Type B pancreatic cell (in vitro differentiated cells): ENCODE results near the gene CERS4. TPM values are rescaled to one million over a fixed set of nuclear protein-coding genes. Genes with fewer than 3 reads are reported as not detected.

ENCODE experiments used
- DNase-seq: peaks from one replicate; pipeline ENCODE4 v3.0.0; 2021; ENCODE audit warnings: mixed read lengths; ENCODE audit not compliant: unreplicated experiment; ENCODE audit errors: extremely low spot score
- H3K27ac Mint-ChIP-seq: 2 replicates; pipeline ENCODE4 v1.8.0; 2021; ENCODE audit warnings: mild to moderate bottlenecking, mixed read lengths
- H3K27me3 Mint-ChIP-seq: 2 replicates; pipeline ENCODE4 v1.8.0; 2021; ENCODE audit warnings: mixed read lengths
- H3K36me3 Mint-ChIP-seq: 2 replicates; pipeline ENCODE4 v1.8.0; 2021; ENCODE audit warnings: mixed read lengths
- H3K4me1 Mint-ChIP-seq: one replicate; pipeline ENCODE4 v1.8.0; 2021; ENCODE audit warnings: mixed read lengths; ENCODE audit not compliant: unreplicated experiment
- H3K4me3 Mint-ChIP-seq: 2 replicates; pipeline ENCODE4 v1.8.0; 2021; ENCODE audit warnings: mild to moderate bottlenecking, mixed read lengths
- H3K9me3 Mint-ChIP-seq: 2 replicates; pipeline ENCODE4 v1.8.0; 2021; ENCODE audit warnings: mixed read lengths
- total RNA-seq: library from RNA; stranded (reverse); gene quantifications from 2 replicates; pipeline ENCODE4 v1.2.1, GENCODE V29; 2021; ENCODE audit warnings: low replicate concordance
- TF ChIP-seq, protein P1 (sequence below): fragments of 200-600 bp; sonication (generic); conservative IDR thresholded peaks from 2 replicates; pipeline ENCODE4 v1.5.0; 2021; ENCODE audit warnings: antibody characterized with exemption, mild to moderate bottlenecking

The CERS4 gene
- total RNA-seq, 1 donor from 2014 or later = 52.8 TPM

- TF ChIP-seq, protein P1, sequence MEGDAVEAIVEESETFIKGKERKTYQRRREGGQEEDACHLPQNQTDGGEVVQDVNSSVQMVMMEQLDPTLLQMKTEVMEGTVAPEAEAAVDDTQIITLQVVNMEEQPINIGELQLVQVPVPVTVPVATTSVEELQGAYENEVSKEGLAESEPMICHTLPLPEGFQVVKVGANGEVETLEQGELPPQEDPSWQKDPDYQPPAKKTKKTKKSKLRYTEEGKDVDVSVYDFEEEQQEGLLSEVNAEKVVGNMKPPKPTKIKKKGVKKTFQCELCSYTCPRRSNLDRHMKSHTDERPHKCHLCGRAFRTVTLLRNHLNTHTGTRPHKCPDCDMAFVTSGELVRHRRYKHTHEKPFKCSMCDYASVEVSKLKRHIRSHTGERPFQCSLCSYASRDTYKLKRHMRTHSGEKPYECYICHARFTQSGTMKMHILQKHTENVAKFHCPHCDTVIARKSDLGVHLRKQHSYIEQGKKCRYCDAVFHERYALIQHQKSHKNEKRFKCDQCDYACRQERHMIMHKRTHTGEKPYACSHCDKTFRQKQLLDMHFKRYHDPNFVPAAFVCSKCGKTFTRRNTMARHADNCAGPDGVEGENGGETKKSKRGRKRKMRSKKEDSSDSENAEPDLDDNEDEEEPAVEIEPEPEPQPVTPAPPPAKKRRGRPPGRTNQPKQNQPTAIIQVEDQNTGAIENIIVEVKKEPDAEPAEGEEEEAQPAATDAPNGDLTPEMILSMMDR = no peak
- Mint-ChIP-seq H3K9me3 (peaks cover 6% of the 10 kb centered on the region), H3K36me3 (peaks cover 15% of the 10 kb centered on the region), H3K4me1 (peaks cover 23% of the 10 kb centered on the region), H3K27ac (no peak overlapping the region), H3K27me3 (no peaks in the 10 kb centered on the region), H3K4me3 (peak overlapping the region; percentile 36)
- no peak for DNase-seq
Observed at GRCh38 chr19:8238251-8238650, 29.1 kb downstream of the CERS4 start.

DNA sequence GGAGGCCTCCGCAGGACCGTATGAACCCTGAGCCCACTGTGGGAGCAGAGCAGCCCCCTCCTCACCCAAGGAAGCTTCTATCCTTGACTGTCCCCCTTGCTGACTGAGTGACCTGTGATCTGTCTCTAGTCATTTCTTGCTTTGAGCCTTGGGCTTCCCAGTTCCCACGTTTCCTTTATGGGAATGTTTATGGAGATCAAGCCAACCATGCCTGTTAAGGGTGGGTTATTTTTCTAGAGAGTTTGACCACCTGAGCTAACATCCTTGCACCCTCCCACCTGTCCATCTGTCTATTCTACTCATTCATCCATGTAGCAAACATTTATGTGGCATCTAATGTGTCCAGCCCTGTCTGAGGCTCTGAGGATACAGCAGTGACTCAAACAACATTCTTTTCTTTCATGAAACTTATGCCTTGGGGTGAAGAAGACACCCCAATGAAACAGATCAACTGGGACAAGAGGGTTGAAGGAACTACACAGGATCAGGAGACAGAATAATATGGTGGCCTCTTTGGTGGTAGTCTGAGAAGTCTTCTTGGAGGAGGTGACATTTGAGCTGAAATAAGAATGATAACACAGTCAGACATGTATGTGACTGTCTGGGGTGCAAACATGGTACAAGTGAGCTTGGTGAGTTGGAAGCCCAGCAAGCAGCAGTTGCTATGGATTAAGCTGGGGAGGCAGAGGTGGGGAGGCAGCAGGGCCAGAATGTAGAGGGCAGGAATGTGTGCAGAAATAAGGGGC lies 30.5 kb downstream of the CERS4 start:
- H3K4me1 Mint-ChIP-seq = peaks cover 27% of the 10 kb centered on the region
- H3K27ac Mint-ChIP-seq = peak overlapping the region; percentile 66
- peaks cover 6% of the 10 kb centered on the region for H3K9me3 Mint-ChIP-seq
- TF ChIP-seq, protein P1 = no peak
- H3K36me3 Mint-ChIP-seq = peaks cover 20% of the 10 kb centered on the region
- peak overlapping the region; percentile 72 for H3K4me3 Mint-ChIP-seq
- no peak for DNase-seq
- H3K27me3 Mint-ChIP-seq = no peaks in the 10 kb centered on the region

DNA sequence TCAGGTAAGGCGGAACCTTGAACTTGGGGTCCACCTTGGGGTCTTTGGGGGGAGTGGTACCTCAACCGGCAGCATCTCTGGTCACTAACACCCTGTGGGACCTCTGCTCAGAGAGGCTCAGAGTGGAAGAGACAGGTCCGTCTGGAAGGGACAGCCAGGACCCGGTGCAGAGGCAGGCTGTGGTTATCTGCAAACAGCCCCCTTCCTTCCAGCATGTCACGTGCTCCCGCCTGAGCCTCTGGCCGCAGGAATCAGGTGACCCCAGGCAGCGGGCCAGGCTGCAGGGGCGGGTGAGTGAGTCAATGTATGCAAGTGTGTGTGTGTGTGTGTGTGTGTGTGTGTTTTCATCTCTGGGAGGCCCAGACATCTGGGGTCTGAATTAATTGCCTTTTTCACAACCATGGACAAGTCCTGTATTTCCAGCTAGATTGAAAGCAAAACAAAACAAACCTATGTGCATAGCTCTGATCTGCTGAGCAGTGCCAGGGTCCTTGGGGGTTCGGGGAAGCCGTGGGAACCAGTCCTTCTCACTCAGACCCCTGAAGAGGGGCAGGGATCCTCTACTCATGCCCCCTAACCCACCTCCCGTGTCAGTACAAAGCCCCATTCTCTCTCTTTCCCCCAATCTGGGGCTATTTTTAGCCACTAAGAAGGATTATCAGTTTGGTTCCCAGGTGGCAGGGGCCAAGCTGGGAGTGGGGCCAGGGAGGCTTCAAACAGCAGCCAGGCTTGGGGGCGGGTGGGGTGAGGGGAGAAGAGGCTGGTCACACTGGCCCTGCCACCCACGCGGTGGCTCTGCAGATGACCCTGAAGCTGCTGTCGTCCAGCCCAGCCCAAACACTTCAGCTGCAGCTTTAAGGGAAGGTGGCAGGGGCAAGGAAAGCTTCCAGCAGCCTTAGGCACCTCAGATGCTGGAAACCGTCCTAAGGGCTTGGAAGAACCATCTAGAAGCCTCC lies 31.4 kb downstream of the CERS4 start:
- no peak for DNase-seq
- Mint-ChIP-seq H3K9me3 (peaks cover 6% of the 10 kb centered on the region), H3K27me3 (no peaks in the 10 kb centered on the region), H3K36me3 (peaks cover 20% of the 10 kb centered on the region), H3K27ac (peak overlapping the region; percentile 66), H3K4me1 (peaks cover 27% of the 10 kb centered on the region), H3K4me3 (peak overlapping the region; percentile 72)
- TF ChIP-seq, protein P1 = no peak

DNA sequence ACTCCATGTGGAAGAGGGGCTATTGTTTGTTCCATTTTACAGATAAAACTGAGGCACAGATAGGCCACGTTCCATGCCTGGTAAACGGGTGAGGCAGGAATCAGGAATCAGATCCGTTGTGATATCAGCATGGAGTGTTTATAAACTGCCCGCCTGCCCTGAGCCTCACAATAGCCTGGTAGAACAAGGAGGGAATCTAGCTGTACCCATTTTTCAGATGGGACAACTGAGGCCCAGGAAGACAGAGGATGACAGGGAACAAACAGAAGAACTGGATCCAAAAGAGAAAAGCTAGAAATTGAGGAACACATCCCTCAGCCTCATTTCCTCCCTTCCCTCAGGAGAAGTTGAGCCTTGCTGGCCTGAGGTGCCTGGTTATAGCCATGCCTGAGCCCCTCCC lies 32.5 kb downstream of the CERS4 start:
- H3K27ac Mint-ChIP-seq = no peak overlapping the region
- DNase-seq = no peak
- H3K4me3 Mint-ChIP-seq = no peak overlapping the region
- H3K9me3 Mint-ChIP-seq = peaks cover 6% of the 10 kb centered on the region
- H3K4me1 Mint-ChIP-seq = peaks cover 31% of the 10 kb centered on the region
- TF ChIP-seq, protein P1 = no peak
- H3K36me3 Mint-ChIP-seq = peaks cover 23% of the 10 kb centered on the region
- H3K27me3 Mint-ChIP-seq = no peaks in the 10 kb centered on the region

- Mint-ChIP-seq H3K9me3 (peaks cover 6% of the 10 kb centered on the region), H3K27me3 (no peaks in the 10 kb centered on the region), H3K27ac (no peak overlapping the region), H3K4me3 (peak overlapping the region; percentile 55), H3K36me3 (peaks cover 24% of the 10 kb centered on the region), H3K4me1 (peaks cover 29% of the 10 kb centered on the region)
- DNase-seq = no peak
- TF ChIP-seq, protein P1 = no peak
Observed at GRCh38 chr19:8242211-8242821, 33.1 kb downstream of the CERS4 start.
